MM.1S (cell line): ENCODE data around the gene KLK8.

Experiments used
- EZH2 ChIP-seq: fragments of 300-600 bp; sonication (generic); optimal IDR thresholded peaks from 2 replicates; pipeline ENCODE3; 2017; ENCODE audit warnings: low read depth, mild to moderate bottlenecking, antibody characterized with exemption, low read length, mixed read lengths
- TF ChIP-seq, protein P1 (sequence below): fragments of 300-600 bp; sonication (generic); IDR thresholded peaks from 2 replicates; pipeline ENCODE4 v1.5.1; 2016; ENCODE audit warnings: antibody characterized with exemption, low read length, mixed read lengths

GRCh38 chr19:51012661-51013190 is 11.3 kb upstream of the KLK8 start:
- TF ChIP-seq, protein P1, sequence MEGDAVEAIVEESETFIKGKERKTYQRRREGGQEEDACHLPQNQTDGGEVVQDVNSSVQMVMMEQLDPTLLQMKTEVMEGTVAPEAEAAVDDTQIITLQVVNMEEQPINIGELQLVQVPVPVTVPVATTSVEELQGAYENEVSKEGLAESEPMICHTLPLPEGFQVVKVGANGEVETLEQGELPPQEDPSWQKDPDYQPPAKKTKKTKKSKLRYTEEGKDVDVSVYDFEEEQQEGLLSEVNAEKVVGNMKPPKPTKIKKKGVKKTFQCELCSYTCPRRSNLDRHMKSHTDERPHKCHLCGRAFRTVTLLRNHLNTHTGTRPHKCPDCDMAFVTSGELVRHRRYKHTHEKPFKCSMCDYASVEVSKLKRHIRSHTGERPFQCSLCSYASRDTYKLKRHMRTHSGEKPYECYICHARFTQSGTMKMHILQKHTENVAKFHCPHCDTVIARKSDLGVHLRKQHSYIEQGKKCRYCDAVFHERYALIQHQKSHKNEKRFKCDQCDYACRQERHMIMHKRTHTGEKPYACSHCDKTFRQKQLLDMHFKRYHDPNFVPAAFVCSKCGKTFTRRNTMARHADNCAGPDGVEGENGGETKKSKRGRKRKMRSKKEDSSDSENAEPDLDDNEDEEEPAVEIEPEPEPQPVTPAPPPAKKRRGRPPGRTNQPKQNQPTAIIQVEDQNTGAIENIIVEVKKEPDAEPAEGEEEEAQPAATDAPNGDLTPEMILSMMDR, result no peak
- TF ChIP-seq EZH2, result no peak
